HepG2 (cell line): ENCODE measurements around the gene SLC6A9. TPM values are rescaled to one million over a fixed set of nuclear protein-coding genes. Genes with fewer than 3 reads are reported as not detected.

ENCODE experiments used
- ATAC-seq: fragments of 200-7000 bp; cut with Tn5 transposase; 3 replicates; pipeline ENCODE4 v1.9.1; 2020; ENCODE audit warnings: mild to moderate bottlenecking, moderate library complexity
- BruUV-seq: library from RNA; stranded (reverse); fragments of 400-500 nt; replicated peaks from 2 replicates; lab custom pipeline; 2021; lab: Mats Ljungman, UMichigan
- CTCF ChIA-PET: fragments of 300-600 bp; formaldehyde crosslinking; extraction: SDS; loops from one replicate; lab custom pipeline; 2021; ENCODE audit warnings: low total read pairs, inconsistent platforms, low intra/inter-chr PET ratio; lab: Yijun Ruan, JAX
- POLR2A ChIA-PET: fragments of 350-600 bp; sonication (Branson Sonifier 250); formaldehyde crosslinking; loops from one replicate; lab custom pipeline; 2020; ENCODE audit warnings: antibody characterized with exemption, inconsistent platforms; lab: Yijun Ruan, JAX
- DNase-seq: peaks from one replicate; pipeline ENCODE4 v3.0.0-alpha.2; 2015; ENCODE audit warnings: low spot score
- FAIRE-seq: peaks from 3 replicates; lab custom pipeline; 2011; peaks lifted over from hg19 to GRCh38; lab: Jason Lieb, UNC
- H2AFZ ChIP-seq: one replicate; pipeline ENCODE4 v1.6.1; 2011; ENCODE audit warnings: low read length, inconsistent platforms
- H3K27ac ChIP-seq: fragments of 300-600 bp; 3 replicates; pipeline ENCODE4 v1.8.0; 2011; ENCODE audit warnings: mixed run types, mild to moderate bottlenecking, mixed read lengths, low read length, inconsistent platforms; ENCODE audit not compliant: insufficient read depth; ENCODE audit errors: extremely low read length
- H3K27me3 ChIP-seq, 2 experiments: fragments of 200-600 bp in 1 of 2; 2 replicates in 1 of 2; 3 replicates in 1 of 2; pipeline versions ENCODE4 v1.6.0 to v1.8.0; 2011; ENCODE audit warnings: low read length in 2 of 2, mild to moderate bottlenecking in 2 of 2, moderate library complexity in 2 of 2, inconsistent platforms in 1 of 2; ENCODE audit not compliant: insufficient read depth in 2 of 2, control insufficient read depth in 1 of 2
- H3K36me3 ChIP-seq, 2 experiments: fragments of 200-600 bp in 1 of 2; replicated peaks in 1 of 2; 2 replicates in 1 of 2; 3 replicates in 1 of 2; pipeline versions ENCODE4 v1.5.1 to v1.8.0; 2011; ENCODE audit warnings: low read length in 2 of 2, inconsistent platforms in 1 of 2; ENCODE audit not compliant: insufficient read depth in 2 of 2, control insufficient read depth in 1 of 2
- H3K4me1 ChIP-seq: 2 replicates; pipeline ENCODE4 v1.5.1; 2012; ENCODE audit warnings: low read length, inconsistent platforms; ENCODE audit not compliant: insufficient read depth
- H3K4me2 ChIP-seq: 2 replicates; pipeline ENCODE4 v1.6.0; 2011; ENCODE audit warnings: low read depth, low read length, inconsistent platforms
- H3K4me3 ChIP-seq, 3 experiments: fragments of 200-600 bp in 1 of 3; sonication (generic), shearing (Covaris generic) in 1 of 3; replicated peaks in 1 of 3; 2 replicates each; pipeline ENCODE4 v1.5.1; 2011 to 2016; ENCODE audit warnings: low read length in 3 of 3, inconsistent platforms in 2 of 3, low read depth in 2 of 3, mild to moderate bottlenecking in 2 of 3, control low read depth in 1 of 3, mixed read lengths in 1 of 3; ENCODE audit not compliant: insufficient read depth in 1 of 3
- H3K79me2 ChIP-seq: one replicate; pipeline ENCODE4 v1.6.1; 2011; ENCODE audit warnings: low read length, inconsistent platforms; ENCODE audit not compliant: insufficient read depth
- H3K9ac ChIP-seq: 2 replicates; pipeline ENCODE4 v1.6.0; 2011; ENCODE audit warnings: mild to moderate bottlenecking, low read depth, low read length, inconsistent platforms; ENCODE audit not compliant: insufficient read depth
- H3K9me3 ChIP-seq: 2 replicates; pipeline ENCODE4 v1.5.1; 2012; ENCODE audit warnings: mild to moderate bottlenecking, low read length
- H4K20me1 ChIP-seq: 2 replicates; pipeline ENCODE4 v1.6.0; 2011; ENCODE audit warnings: inconsistent platforms, mild to moderate bottlenecking, low read length, moderate library complexity; ENCODE audit not compliant: insufficient read depth
- ATF1 ChIP-seq: IDR thresholded peaks from 2 replicates; pipeline ENCODE4 v1.6.1; 2016; ENCODE audit warnings: mild to moderate bottlenecking, control low read depth
- E2F2 ChIP-seq: sonication (generic); formaldehyde crosslinking; IDR thresholded peaks from 2 replicates; pipeline ENCODE4 v1.4.0; 2020; ENCODE audit warnings: missing genetic modification reagents, borderline replicate concordance
- ETV6 ChIP-seq: sonication (generic); formaldehyde crosslinking; conservative IDR thresholded peaks from 2 replicates; pipeline ENCODE4 v1.4.0; 2020; ENCODE audit warnings: missing genetic modification reagents
- IRF2 ChIP-seq: IDR thresholded peaks from 2 replicates; pipeline ENCODE4 v1.6.1; 2018; ENCODE audit warnings: missing genetic modification reagents, missing compliant biosample characterization
- ISL2 ChIP-seq: sonication (generic); formaldehyde crosslinking; IDR thresholded peaks from 2 replicates; pipeline ENCODE4 v1.5.0; 2020; ENCODE audit warnings: missing genetic modification reagents
- NAIF1 ChIP-seq: sonication (generic); formaldehyde crosslinking; IDR thresholded peaks from 2 replicates; pipeline ENCODE4 v1.5.0; 2020; ENCODE audit warnings: mild to moderate bottlenecking, missing genetic modification reagents, borderline replicate concordance
- RFX3 ChIP-seq: IDR thresholded peaks from 2 replicates; pipeline ENCODE4 v1.6.1; 2016; ENCODE audit warnings: missing biosample characterization, missing genetic modification reagents
- SYNCRIP ChIP-seq: fragments of 200-400 bp; formaldehyde crosslinking; IDR thresholded peaks from 2 replicates; pipeline ENCODE4 v1.6.1; 2018; ENCODE audit warnings: mild to moderate bottlenecking, low read depth, low read length; ENCODE audit not compliant: insufficient read depth
- ZNF205 ChIP-seq: IDR thresholded peaks from 2 replicates; pipeline ENCODE4 v1.6.1; 2018; ENCODE audit warnings: missing biosample characterization, missing genetic modification reagents
- ZNF563 ChIP-seq: sonication (generic); formaldehyde crosslinking; IDR thresholded peaks from 2 replicates; pipeline ENCODE4 v1.8.0; 2022; ENCODE audit warnings: mild to moderate bottlenecking, moderate library complexity, missing genetic modification reagents
- ZNF580 ChIP-seq: IDR thresholded peaks from 2 replicates; pipeline ENCODE4 v1.6.1; 2016; ENCODE audit warnings: low read depth, borderline replicate concordance
- ZNF761 ChIP-seq: sonication (generic); formaldehyde crosslinking; conservative IDR thresholded peaks from 2 replicates; pipeline ENCODE4 v1.4.0; 2020; ENCODE audit warnings: mild to moderate bottlenecking, missing genetic modification reagents
- ZNF772 ChIP-seq: sonication (generic); formaldehyde crosslinking; IDR thresholded peaks from 2 replicates; pipeline ENCODE4 v1.5.0; 2020; ENCODE audit warnings: mild to moderate bottlenecking, missing genetic modification reagents
- ZNF782 ChIP-seq: sonication (generic); formaldehyde crosslinking; IDR thresholded peaks from 2 replicates; pipeline ENCODE4 v1.4.0; 2020; ENCODE audit warnings: missing genetic modification reagents, mild to moderate bottlenecking, borderline replicate concordance
- ZSCAN30 ChIP-seq: sonication (generic); formaldehyde crosslinking; IDR thresholded peaks from 2 replicates; pipeline ENCODE4 v1.5.0; 2020; ENCODE audit warnings: mild to moderate bottlenecking, missing genetic modification reagents
- WGBS: methylation state at CpG from one replicate; pipeline ENCODE4 v1.1.6; 2017; ENCODE audit warnings: low lambda C conversion rate; 5-methylcytosine and 5-hydroxymethylcytosine counted together
- in situ Hi-C: cut with HindIII; loops from 2 replicates; pipeline ENCODE4 v1.10.0; 2017; ENCODE audit warnings: low pct_unique_long_range_greater_than_20kb; ENCODE audit not compliant: extremely low pct_ligation_motif_present
- intact Hi-C: fragments of 100-400 bp; cut with micrococcal nuclease; formaldehyde crosslinking; loops from one replicate; pipeline ENCODE4 v1.10.0; 2022; ENCODE audit not compliant: unreplicated experiment
- polyA plus RNA-seq, 8 experiments: library from polyadenylated mRNA; depleted of rRNA in 3 of 8; stranded (reverse) in 7 of 8; unstranded in 1 of 8; fragments of >200 nt; fragmentation: Illumina TruSeq in 4 of 8; extraction: Trizol in 4 of 8; gene quantifications; 2 replicates each; pipeline versions ENCODE4 v1.2.1 to v1.2.3, GENCODE V29; 2011 to 2016; ENCODE audit warnings: low read depth in 4 of 8, missing spikeins in 1 of 8, mixed read lengths in 1 of 8; ENCODE audit not compliant: insufficient read depth in 1 of 8
- total RNA-seq, 5 experiments: library from RNA; depleted of rRNA; stranded (reverse); fragments of >200 nt; fragmentation: Illumina TruSeq; extraction: Trizol; gene quantifications; 2 replicates each; pipeline ENCODE4 v1.2.3, GENCODE V29; 2016; ENCODE audit warnings: low read depth in 1 of 5

The SLC6A9 gene
- total and polyA plus RNA-seq, 2 of the 13 experiments (the other 11 are each of a cell fraction or from before 2014, with no cell fraction given) = 8.5 to 9.9 TPM

GRCh38 chr1:44040846-44041245, 9.6 kb upstream of the SLC6A9 start (continued):
- no peak for TF ChIP-seq ETV6 (CRISPR knock-in tag)
- no peak for TF ChIP-seq ZNF782 (CRISPR knock-in tag)
- no peak for TF ChIP-seq ZNF580 (CRISPR knock-in tag)
- no peak for TF ChIP-seq E2F2 (CRISPR knock-in tag)
- no peak for TF ChIP-seq RFX3 (CRISPR knock-in tag)
- TF ChIP-seq, all 625 proteins: peak for 0

- Histone ChIP-seq H3K79me2 (no peaks in the 10 kb centered on the region), H3K27me3 (no peaks in the 10 kb centered on the region; a peak in 2 of 5 replicates), H3K9ac (no peak overlapping the region), H3K4me3 (no peak overlapping the region), H3K4me2 (no peak overlapping the region), H3K27ac (no peak overlapping the region)
- WGBS = 93% methylated on average over 2 of the region's 2 CpGs
- ATAC-seq = no peak
- no TSS peak for BruUV-seq
- TF ChIP-seq ZNF772 (CRISPR knock-in tag) (no peak), SYNCRIP (no peak), NAIF1 (no peak), ZNF205 (CRISPR knock-in tag) (no peak), ATF1 (CRISPR knock-in tag) (no peak), IRF2 (CRISPR knock-in tag) (no peak), ISL2 (no peak), ZSCAN30 (CRISPR knock-in tag) (no peak), ZNF563 (CRISPR knock-in tag) (no peak), ZNF761 (no peak)
- TF ChIP-seq, all 625 proteins: peak for 0
- intact Hi-C loops = no loop called here
- ChIA-PET POLR2A (no interaction called here), CTCF (no interaction called here)
- in situ Hi-C loops = loop anchor here (10.0 kb wide), 1 partner anchor 286 kb away; no protein-coding TSS in a partner anchor
- FAIRE-seq (no peak), DNase-seq (no peak)
- H3K9me3 ChIP-seq = no peaks in the 10 kb centered on the region
- H4K20me1 ChIP-seq = no peaks in the 10 kb centered on the region
- H2AFZ ChIP-seq = no peak overlapping the region
- H3K36me3 ChIP-seq = no peaks in the 10 kb centered on the region
- H3K4me1 ChIP-seq = peaks cover 42% of the 10 kb centered on the region
Observed at GRCh38 chr1:44040418-44040817, 9.2 kb upstream of the SLC6A9 start.
